NCI-H82 (cell line): ENCODE measurements around the gene PHB1.
"Not testable (repeated sequence)": the region's sequence is repeated elsewhere in the genome, so short reads cannot be mapped to it uniquely, and the experiment has no call there.

Source experiments
- DNase-seq: peaks from one replicate; lab custom pipeline; 2025; lab: John Stamatoyannopoulos, UW

The PHB1 gene

DNA sequence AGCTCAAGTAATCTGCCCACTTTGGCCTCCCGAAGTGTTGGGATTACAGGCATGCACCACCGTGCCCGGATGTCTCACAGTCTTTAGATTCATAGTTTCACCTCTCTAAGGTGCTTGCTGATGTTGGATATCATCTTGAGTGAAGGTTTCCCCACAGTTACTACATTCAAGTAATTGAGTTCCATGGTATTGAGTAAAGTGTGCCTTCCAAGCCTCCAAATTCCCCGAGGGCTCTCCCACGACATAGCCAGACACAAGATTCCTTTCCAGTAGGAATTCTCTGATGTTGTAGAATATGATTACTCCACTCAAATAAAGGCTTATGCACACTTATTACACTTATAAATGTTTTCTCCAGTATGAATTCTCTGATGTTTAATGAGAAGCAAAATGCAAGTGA, 36.4 kb downstream of the PHB1 start:
- no peak for DNase-seq

- DNase-seq = no peak
Measured at GRCh38 chr17:49375544-49375943, 39.1 kb downstream of the PHB1 start.

DNA sequence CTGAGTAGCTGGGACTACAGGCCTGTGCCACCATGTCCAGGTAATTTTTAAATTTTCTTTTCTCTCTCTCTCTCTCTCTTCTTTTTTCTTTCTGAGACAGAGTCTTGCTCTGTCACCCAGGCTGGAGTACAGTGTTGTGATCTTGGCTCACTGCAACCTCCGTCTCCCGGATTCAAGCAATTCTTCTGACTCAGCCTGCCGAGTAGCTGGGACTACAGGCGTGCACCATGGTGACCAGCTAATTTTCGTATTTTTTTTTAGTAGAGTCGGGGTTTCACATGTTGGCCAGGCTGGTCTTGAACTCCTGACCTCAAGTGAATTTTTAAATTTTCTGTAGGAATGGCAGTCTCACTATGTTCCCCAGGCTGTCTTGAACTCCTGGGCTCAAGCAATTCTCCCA, 41.6 kb downstream of the PHB1 start:
- DNase-seq = no peak

DNA sequence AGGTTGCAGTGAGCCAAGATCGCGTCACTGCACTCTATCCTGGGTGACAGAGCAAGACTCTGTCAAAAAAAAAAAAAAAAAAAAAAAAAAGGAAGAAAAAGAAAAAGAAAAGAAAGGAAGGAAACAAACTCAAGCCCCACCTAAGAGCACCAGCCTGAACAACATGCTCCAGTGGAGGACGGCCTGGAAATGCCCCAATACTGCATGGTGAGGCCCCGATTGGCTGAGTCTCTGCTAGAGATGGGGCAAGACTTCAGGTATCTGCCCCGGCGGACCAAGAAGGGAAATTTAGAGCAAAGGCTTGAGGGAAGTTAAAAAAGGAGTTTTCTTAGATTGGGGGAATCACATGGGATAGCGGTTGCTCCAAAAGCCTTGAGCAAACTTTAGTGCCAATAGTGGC, 42.3 kb downstream of the PHB1 start:
- DNase-seq = no peak

DNA sequence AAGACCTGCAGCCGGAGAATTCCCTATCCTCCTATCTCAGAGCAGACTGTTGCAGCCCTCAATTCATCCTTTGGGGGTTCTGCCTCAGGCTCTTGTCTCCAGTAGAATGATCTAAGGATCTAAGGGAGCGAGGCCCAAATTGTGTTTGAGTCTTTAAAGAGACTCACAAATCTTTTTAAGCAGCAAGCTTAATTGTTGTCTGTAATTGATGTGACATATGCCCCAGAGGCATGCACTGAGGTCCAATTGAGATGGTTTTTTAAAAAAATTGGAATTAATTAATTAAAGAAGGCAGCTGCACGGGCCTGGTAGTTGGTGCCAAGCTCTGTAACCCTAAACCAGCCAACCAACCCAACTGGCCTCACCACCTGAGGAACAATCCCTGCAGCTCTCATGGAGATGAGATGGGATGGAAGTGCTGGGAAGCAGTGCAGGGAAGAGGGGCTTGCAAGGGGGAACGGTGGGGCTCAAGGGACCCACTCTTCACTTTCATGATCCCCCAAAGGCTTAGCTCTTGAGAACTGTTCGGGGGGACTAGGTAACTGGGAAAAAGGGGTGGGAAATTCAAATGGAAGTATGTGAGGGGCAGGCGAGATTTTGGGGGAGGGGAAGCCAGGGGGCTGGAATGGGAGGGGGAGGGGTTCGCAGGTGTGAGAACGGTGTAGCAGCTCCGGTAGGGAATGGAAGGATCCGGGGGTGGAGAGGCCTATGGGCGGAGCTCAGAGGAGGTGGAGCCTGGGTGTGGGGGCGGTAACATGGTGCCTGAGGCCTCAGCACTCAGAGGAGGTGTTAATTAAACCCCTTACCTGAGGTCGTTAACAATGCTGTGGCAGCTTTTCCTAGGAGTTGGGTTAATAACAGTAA, 43.5 kb downstream of the PHB1 start:
- peak; percentile 52 for DNase-seq

DNA sequence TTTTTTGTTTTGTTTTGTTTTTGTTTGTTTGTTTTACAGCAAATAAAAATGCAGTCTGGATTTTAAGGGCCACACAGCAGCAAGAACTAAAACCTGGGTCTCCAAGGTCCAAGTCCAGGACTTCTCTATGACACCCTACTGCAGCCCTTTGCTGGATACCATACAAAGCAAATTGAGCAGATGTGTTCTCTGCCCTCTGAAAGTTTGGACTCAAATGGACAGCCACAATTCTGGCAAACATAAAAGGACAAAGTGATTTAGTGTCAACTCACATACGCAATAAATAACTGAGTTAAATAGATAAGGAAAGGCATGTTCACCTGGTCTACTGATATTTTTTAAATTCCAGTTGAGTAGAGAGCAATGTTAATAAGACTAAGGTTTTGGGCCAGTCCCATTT, 44.9 kb downstream of the PHB1 start:
- DNase-seq = no peak

DNA sequence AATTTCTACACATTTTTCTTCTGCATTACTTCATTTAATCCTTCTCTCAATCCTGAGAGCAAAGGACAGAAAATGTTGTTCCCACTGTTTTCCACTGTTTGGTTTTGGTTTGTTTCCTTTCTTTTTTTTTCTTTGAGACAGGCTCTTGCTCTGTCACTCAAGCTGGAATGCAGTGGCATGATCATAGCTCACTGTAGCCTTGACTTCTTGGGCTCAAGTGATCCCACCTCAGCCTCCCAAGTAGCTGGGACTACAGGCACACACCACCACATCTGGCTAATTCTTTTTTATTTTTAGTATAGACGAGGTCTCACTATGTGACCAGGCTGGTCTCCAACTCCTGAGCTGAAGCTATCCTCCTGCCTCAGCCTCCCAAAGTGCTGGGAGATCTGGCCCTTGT, 45.6 kb downstream of the PHB1 start:
- no peak for DNase-seq

GRCh38 chr17:49365667-49366066, 49.0 kb downstream of the PHB1 start:
- peak; percentile 71 for DNase-seq

- DNase-seq = not testable (repeated sequence)
Measured at GRCh38 chr17:49365126-49365525, 49.6 kb downstream of the PHB1 start.

DNA sequence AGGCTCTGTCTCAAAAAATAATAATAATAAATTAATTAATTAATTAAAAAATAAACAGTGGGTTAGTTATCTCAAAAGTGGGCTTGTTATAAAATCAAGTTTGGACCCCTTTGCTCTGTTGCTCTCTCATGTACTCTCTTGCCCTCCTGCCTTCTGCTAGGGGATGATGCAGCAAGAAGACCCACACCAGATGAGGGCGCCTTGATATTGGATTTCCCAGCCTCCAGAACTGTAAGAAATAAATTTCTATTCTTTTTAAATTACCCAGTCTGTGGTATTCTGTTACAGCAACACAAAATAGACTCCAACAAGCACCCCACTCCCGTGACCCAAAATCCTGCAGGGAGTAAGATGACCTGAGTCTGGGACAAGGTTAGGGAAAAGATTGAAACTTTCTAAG, 50.6 kb downstream of the PHB1 start:
- DNase-seq = no peak

- DNase-seq = no peak
Measured at GRCh38 chr17:49363251-49363650, 51.4 kb downstream of the PHB1 start.

DNA sequence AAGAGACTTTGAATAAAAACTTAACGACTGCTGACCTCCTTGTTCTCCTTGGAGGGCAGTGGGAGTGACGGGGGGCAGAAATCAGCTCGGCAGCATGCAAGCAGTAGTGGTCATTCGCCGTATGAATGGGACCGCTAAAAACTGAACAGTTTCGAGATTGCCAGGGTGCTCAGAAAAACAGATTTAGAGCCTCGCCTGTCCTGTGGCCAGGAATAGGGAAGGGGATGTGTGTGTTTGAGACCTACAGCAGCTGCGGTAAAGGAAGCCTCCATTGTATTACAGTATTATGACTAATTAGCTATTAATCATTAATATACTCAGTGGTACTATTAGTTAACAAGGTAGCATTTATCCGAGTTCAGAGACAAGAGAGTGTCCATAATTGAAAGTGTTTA, 52.0 kb downstream of the PHB1 start:
- no peak for DNase-seq

GRCh38 chr17:49361902-49362722, 52.6 kb downstream of the PHB1 start, which contains the start of gene ZNF652:
Gene ZNF652, minus strand, starts transcription at chr17:49362250. Its CDS starts 44,525 bp downstream, at chr17:49317725.
- peak; percentile 99 for DNase-seq

- DNase-seq = peak; percentile 84
Measured at GRCh38 chr17:49361129-49361901, 53.4 kb downstream of the PHB1 start.

GRCh38 chr17:49360796-49361128, 53.9 kb downstream of the PHB1 start:
- DNase-seq = no peak

DNA sequence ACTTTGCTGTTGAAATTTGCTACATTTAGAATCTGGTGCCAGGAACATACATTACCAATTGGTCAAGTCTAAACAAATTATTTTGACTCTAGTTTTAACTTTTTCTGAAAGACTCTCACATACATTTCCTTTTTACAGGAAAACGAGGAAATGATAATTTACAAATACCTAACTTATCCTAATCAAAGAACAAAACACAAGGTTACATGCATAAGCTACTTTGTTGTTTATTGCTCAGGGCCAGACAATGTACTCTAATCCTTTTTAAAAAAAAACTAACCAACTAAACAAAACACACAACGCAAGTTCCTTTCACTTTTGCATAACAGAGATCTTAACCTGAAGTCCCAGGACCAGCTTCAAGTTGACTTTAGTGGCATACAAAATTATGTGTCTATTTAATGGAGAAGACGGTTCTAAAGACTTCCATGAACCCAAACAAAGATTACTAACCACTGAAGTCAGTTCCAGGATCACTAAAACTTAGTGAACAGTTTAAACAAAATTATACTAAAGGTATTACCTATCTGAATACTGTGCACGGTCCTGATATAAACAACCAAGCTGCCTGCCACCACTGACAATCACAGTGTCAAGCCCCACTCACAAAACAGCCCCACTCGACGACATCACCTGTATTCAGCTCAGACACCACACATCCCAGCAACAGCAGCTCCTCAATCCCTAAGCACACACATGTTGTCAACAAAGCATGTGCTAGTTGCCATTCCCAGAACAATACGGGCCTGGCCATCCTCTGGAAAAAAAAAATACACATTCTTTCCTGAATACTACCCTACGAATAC, 54.5 kb downstream of the PHB1 start:
- DNase-seq = peak; percentile 50

DNA sequence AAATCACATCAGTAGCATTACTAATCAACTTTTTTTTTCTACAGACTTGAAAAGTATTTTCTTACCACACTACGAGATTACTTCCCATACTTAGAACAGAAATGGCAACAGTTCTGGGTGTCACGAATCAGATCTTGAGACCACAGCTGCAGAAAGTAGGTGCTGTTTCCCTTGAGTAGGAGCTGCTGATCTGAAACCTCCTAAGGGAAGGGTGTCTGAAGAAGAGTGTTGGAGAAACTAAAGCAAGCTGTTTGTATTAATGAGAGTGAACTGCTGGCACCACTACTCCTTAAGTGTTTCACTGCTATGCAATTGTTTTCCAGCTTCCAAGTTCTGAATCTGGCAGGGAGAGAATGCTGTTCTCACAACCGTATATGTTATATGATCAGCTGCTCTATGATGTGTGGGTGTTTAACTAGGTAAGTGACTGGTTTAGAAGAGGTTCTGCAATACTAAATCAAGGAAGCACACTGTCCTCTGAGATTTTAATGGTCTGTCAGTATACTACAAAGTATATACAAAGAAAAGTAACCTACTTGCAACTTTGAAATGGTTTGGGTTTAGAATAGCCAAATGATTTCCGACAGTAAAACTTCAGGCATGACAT, 55.9 kb downstream of the PHB1 start:
- no peak for DNase-seq

DNA sequence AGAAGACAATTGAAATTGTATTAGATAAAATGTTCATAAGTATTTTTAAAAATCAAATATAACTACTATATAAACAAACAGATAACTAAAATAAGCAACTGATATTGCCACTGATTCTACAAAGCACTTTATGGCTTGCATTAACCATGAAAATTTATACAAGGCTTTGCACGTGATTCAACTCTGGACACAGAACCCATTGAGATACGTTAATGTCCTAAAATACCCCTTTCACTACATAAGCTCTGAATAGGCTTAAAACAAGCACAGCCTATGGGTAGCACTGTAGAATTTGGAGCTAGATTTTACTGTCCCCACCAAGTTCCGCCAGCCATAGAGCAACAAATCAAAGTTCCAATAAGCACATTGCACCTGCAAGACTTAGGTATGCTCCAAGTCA, 57.2 kb downstream of the PHB1 start:
- DNase-seq = no peak

DNA sequence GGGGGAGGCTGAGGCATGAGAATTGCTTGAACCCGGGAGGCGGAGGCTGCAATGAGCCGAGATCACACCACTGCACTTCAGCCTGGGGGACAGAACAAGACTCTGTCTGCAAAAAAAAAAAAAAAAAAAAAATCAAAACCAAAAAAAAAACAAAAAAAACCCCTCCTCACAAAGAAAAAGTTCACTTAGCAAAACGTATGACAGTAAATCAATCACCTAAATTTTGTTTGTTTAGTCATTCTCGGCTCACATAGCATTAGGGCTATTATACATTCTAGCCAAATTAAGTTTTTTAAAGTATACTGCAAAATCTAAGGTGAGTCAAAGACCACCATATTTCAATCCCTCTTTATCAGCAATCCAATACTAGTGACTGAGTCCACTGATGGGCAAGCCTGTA, 58.4 kb downstream of the PHB1 start:
- no peak for DNase-seq
